IPS DF 4.7 (cell line): ENCODE measurements around the gene DPYD.
A peak's percentile ranks its signal among the peaks of the same experiment; 100 is the strongest.

Source experiments
- DNase-seq: peaks from one replicate; pipeline ENCODE4 v3.0.0-alpha.2; 2013; ENCODE audit warnings: low spot score; ENCODE audit errors: extremely low read depth

Gene DPYD

DNA sequence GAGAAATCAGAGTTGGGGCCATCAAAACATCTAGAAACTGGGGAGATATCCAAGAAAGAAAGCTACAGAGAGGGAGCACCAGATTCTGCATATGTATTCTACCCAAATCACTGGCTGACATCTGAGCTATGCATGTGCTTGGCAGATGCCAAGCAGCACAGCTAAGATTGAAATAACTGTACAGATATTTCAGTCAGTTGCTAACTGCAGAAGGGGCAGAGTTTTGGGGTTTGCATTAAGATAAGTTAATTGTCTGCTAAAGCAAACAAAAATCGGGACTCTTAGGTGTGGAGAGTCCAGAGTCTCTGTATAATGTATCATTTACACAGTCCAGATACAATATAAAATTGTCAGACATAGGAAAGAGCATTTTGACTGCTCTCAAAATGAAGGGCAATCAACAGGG is 762.1 kb downstream of the DPYD start:
- DNase-seq, result no peak

DNA sequence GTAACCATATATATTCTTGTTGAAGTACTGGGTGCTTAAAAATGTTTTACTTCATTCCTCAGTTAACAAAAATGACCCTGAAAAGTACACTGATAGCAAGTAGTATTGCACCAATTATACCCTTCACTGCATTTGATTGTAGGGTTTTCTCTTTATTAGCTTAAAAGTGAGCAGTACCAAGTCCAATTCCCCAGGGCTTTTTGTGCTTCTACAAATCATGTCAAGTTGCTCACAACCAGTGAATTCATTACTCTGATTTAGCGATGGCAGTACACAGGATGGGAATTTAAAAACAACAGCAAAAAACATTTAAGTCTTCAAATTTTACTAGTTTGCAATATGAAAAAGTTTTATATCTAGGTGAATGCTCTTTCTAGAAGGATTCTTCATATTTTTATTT is 762.8 kb downstream of the DPYD start:
- DNase-seq, result no peak

DNA sequence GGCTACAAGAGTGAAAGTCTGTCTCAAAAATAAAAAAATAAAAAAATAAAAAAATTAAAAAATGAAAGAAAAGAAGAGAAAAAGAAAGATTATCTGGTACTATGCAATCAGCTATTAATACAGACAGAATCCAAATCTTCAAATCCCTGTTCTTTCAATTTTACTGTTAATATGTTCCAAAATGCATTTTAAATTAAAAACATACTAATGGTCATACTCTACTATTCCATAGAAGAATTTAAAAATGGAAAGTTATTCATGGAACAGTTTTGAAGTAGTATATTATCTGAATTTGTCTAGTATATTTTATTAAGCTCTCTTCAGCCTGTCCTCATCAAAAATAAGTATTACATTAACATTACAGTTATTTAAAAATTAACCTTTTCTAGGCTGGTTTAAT is 769.2 kb downstream of the DPYD start:
- DNase-seq, result no peak

DNA sequence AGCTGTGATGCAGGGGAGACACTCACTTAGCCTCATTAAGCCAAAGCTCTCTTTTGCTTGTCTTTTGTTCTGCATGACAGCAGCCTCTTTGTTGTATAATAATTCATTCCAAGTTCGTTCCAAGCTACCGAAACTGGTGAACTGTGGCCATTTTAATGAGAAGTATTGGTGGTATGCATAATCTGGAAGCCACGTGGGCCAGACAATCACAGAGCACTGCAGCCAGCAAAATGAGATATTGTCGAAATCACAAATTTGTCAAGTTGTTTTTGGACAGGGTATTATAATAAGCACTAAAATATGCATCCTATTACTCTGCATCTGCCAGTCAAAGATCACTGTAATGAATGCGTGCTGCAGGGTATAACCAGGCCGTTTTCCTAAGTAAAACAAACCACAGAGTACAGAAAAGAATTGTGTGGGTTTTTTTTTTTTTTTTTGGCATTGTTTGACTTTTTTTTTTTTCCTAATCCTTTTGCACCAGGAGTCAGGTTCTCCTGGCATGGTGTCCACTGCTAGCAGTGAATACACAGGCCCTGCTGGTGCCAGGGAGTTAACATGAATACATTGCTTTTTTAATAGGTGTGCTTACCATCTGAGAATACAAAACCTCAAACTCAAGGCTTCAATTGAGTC is 775.4 kb downstream of the DPYD start:
- no peak for DNase-seq

DNA sequence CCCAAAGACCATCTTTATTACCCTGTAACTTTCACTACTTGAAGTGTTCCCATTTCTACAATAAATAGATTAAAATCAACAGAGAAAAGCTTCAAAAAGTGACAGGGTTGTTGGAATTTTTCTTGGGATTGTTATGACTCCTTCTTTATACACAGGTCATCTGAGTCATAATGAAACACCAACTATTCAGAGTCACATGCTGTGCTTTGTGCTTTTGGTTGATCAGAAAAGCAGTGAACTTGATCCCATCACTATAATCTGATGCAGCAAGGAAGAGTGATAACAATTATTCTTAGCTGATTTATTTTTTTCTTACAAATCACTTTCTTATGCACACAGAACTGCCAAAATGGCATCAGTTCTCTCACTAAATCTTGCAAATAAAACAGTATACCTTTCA is 776.3 kb downstream of the DPYD start:
- DNase-seq, result no peak

DNA sequence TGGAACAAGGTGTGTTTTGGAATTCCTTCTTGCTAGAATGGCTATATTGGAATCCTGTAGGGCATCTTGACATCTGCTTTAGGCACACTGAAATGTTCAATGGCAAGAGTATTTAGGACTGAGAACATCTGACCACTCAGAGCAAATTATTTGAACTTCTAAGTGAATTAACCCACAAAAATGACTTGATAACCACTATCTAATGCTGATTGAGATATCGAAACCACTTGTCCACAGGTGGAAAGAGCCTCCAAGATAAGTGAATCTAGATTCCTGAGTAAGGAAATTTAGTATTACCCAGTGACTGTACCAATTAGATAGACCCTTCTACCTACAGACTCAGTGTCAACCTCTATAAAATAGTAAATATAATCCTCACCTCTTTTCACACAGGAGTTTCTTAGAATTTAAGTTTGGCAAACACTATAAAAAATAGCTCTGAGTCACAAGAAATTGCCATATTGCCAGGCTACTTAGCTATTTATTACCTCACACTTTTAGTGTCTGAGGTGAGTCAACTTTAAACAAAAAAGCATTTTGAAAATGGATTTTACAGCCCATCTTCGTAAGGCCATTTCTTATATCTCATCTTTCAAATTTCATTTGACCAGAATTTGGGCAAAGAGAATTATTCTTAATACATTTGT is 777.5 kb downstream of the DPYD start:
- DNase-seq, result no peak

DNA sequence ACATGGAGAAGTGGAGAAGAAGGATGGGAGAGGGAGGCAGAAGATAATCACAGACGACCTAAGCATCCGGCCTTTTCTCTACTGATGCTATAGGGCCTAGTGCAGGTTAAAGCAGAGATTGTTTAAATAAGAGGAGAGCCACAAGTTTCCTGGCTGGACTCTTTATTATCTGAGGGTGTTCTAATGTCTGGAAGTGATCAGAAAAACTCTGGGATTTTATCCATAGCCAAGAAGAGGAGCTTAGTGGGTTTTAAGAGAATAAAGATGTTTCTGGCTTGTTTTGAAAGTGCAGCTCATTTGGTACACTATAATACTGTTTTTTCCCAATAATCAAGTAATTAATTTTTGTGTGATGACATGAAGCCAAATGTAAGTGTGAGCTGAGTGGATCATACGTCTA is 780.2 kb downstream of the DPYD start:
- no peak for DNase-seq

DNA sequence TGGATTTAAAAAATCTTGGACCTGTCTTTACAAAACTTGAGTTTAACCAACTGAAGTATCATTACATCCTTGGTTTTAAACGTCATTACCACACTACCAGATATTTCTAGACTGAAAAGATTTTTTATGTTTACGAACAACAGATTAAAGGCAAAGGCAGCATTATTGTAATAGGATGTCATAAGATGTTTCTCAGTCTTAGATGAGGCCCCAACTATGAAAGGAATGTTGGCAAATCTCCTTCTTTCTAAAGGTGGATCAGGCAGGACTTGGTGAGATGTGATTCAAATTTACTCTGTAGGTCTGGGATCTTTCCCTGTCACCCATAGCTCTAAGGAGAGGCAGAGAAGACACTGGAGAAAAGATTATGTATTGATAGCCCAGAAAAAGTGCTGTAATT is 781.3 kb downstream of the DPYD start:
- DNase-seq, result no peak

DNA sequence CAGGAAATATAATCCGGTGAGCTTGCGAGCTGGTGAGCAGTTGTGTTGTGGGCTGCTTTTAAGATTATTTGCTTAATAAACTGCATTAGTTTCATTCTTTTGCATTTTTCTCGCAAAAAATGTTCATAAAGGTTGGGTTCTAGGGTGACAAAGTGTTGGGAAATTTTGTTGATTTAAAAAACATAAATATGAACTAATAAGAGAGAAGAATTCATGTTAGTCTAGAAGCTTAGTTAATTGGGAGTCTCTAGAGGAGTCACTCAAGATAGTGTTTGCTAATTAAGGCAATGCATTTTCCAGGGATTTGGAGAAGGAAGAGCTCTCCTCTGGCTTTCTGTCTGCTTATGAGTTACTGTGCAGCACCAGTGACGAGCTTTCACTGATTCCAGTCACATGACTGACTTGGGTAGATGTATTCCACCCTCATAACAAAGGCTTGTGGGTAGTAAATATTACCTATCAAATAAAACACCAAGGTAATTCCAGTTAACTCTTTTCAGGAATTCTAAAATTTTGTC is 782.3 kb downstream of the DPYD start:
- no peak for DNase-seq

DNA sequence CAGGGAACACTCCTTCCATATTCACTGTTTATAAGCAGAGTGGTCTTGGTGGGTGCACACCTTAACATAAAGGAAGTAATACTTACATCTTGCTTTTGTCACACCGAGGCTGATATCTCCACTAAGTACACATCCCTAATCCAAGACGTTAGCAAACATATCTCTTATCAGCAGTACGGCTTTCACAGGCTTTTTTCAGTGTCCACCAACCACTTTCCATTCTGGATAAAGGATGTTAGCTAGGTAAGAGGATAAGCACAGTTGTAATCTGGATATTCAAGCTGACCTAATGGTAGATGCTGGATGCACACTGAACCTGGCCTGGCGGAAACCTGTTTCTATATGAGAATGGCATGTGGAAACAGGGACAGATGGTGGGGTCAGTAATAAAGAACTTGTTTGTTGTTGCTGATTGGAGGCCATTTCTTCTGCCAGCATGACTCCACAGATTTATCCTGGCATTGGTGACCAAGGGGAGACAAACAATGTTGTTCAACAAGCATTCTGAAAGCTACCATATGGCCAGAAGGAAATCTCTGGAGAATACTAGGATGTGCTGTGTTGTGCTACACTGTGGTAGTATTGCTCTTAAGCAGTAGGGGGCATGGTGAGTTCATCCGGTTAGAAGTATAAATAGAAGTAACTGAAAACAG is 782.8 kb downstream of the DPYD start:
- peak; percentile 38 for DNase-seq

DNA sequence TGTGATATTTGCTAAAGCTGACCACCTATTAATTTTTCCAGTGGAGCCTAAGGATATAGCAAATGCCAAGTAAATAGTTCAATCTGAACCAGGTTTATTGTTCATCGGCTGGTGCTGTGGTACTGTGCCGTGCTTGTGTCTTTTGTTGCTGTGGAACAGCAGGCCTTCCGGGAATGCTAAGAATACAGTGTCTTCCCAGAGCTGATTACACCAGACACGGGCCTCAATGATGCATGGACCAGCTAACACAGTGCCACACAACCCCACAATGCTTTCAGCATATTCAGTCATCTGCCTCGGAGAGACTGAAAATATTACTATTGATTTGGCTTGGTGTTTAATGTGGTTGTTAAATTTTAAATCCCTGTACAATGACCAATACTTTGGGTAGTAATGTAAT is 783.8 kb downstream of the DPYD start:
- no peak for DNase-seq

DNA sequence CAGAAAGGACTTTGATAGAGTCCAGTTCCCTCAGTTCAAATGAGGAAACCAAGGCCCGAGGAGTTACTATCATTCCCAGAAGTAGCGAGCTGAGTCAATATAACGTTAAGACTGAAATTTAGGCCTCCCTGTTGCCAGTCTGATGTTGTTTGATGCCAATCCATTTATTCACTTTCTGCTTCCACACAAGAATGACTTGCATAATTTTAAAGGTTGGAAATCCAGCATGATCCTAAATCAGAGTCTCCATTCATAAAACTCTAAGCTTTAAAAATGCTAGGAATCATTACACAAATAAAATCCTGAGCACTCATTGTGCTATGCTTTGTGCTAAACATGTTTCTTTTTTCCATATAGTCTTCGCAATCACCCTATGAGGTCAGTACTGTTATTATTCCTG is 784.9 kb downstream of the DPYD start:
- no peak for DNase-seq

DNA sequence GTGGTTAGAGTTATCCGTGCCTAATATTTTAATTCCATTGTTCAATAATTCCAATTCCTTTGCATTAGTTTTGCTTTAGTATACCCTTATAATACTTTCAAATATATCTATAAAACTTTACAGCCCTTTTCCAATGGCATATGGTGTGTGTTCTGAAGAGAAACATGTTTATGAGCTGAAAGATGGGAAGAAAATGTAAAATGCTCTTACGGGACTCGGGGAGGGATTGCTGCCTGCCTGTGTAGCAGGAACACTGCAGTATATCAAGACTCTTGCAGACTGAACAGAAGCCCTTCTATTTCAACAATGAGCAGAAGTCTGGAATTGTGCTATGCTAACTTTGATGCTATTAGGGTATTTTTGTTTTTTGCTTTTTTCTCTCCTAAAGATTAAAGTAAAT is 792.4 kb downstream of the DPYD start:
- DNase-seq, result no peak

DNA sequence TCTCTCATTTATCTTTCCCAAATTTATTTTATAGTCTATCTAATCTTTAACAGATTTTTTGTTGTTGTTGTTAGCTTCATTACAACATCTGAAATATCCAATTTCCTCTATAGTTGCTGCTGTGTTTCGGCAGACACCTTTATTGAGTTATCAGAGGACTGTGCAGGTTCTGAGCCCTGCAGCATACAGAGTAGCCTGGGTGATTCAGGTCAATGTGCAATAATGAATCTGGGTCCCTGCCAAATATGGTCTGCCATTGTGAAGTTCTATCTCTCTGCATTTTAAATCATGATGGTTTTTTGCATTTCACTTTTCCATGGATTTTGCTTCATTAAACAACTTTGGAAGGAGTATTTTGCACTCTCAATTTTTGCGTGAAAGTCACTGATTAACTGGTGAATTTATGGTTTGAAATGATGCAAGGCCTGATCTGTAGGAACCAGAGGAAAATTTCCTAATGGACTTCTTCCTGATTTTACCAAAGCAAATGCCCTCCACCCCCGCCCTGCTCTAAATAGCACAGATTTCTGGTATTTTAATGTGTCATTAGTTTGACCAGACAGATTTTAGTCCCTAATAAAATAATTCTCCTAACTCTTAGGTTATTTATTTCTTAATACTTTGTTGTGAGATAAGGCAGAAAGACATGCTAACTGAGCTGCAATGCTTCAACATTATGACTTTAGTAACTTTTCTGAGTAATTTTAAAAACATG is 797.0 kb downstream of the DPYD start:
- DNase-seq, result no peak

DNA sequence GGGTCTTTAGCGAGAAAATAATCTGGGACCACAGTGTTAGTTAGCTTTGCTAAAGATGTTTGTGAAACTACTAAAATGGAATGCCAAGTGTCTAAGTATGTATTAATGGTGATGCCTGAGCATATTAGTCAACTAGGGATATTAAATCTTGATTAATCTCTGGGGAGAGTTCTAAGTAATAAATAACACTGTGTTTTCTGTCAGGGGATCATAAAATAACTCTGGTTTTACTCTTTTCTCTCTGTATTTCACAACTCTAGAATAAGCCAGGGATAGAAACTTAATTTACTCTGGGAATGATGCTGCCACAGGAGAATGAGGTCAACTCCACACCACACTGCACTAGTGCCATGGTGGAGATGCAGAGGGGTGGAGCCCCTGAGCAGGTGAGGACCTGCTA is 800.0 kb downstream of the DPYD start:
- no peak for DNase-seq

DNA sequence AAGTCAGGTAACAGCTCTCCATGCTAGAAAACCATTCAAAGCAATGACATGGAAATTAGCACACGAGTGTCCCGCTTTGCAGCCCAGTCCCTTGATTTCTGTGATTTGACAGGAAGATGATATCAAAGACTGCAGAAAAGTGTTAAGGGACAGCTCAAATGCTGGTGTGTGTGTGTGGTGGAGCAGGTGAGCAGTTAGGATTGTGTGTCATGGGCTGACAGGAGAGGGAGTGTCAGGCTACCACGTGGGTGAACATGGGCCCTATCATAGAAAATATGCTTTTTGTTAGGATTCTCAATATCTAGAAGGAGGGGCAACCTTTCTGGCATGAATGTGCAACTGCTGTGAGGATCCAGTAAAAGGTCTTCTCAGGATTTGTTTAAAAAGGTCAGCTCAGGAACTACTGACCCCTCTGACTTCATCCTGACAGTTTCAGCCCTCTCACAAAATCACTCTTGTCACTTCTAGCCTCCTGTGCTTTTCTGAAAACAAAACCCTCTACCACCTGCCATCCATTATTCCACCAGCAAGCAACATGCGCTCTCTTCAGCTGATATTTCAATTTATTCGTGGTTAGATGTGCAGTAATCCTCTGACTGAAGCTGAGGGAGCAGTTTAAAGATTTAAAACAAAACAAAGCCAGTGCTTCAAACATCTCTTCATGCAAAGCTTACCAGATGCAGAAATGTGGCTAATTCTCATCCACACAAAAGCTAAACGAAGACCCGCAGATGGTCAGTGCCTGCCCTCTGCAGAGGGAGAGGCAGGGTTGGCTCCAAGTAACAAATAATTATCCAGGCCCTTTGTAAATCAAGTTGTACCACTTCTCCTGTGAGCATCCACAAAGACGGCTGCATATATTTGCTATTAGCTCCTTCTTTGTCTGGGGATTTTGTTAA is 801.3 kb downstream of the DPYD start:
- no peak for DNase-seq

DNA sequence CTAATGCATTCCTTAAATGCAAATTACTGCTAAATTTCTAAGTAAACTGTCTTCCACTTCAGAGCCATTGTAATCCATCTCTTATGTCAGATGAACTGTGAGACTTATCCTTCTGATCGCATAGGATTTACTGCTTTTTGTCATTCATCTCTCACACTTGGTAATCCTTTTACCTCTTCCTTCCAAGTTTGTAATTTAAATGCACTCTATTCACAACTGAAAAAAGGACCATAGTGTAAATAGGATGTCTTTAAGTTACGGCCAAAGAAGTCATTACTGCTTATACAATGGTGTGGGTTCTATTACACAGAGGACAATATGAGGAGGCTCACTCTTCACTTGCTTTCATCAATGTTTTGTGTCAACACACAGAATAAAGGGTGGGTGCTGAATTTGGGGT is 806.0 kb downstream of the DPYD start:
- DNase-seq, result no peak

DNA sequence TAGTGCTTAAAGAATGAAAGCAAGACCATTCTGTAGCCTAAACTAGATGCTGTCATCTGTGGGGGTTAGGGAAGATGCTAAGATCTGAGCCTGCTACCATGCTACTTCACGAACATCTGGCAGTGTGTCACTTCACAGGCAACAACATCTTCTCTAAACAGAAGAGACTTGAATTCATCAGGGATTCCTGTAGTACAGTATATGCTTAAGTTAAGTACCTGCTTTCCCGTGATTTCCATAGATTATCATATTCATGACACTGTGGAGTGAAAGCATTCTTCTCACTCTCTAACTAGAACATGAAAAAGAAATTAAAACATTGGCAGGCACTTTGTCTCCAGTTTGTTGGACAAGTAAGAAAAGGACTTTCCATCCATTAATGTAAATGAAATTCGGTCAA is 808.4 kb downstream of the DPYD start:
- DNase-seq, result no peak

DNA sequence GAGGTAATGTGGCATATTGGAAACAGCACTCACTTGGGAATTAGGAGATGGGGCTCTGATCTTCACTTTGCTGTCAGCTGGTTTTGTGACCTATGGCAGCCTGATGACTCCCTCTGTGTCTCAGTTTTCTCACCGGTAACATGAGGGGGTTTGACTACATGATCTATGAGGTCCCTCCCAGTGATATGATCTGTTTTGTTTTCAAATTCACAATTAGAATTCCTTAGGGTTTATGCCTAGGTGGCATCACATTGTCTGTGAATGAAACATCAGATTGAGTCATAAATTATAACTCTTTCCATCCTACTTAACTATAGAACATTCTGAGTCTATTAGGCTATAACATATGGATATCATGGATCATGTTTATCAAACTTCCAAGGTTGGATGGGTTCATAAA is 812.7 kb downstream of the DPYD start:
- no peak for DNase-seq

DNA sequence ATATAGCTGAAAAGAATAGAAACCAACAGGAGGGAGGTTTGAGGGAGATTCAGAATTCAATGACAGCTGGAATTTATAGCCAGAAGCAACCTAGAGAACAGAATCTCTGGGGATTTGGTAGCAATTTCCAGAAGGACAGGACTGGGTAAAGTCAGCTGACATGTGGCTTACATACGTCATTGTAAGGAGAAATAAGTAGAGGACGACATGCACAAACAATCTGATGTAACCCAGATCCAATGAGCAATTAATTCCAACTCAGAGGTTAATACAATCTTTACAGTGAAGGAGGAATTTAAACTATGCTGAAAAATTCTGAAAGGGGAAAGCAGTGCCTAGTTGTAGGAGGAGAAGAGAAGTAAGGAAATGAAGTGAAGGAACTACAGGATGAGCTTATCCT is 815.3 kb downstream of the DPYD start:
- DNase-seq, result no peak

DNA sequence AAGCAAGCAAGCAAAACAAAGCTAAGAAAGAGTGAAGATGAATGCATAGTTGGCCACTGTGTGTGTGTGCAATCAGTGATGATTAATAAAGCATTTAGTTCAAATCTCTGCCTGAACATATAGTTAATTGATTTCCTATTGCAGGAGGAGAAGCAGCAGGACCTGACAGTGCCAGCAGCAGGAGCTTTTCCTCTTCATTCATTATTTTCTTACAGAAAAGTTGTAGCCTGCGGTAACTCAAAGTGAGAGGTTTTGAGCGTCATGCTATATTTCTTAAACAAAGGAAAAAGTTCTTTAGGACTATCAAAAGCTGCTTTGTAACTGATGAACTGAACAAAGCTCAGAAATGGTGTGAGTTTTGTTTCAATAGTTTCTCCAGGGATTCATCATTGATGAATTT is 819.3 kb downstream of the DPYD start:
- no peak for DNase-seq
